GM23338 (cell line): ENCODE data around the gene FAM200C. TPM values are rescaled to one million over a fixed set of nuclear protein-coding genes. Genes with fewer than 3 reads are reported as not detected.

Experiments used
- ATAC-seq: fragments of 200-7000 bp; cut with Tn5 transposase; 3 replicates; pipeline ENCODE4 v1.9.1; 2020
- DNase-seq: peaks from one replicate; pipeline ENCODE4 v3.0.0-alpha.2; 2015; ENCODE audit warnings: low spot score
- H2AFZ ChIP-seq: fragments of 200-600 bp; sonication (generic); 2 replicates; pipeline ENCODE4 v1.8.0; 2016; ENCODE audit warnings: antibody characterized with exemption, mild to moderate bottlenecking, moderate library complexity
- H3F3A ChIP-seq: fragments of 200-600 bp; sonication (generic); replicated peaks from 2 replicates; pipeline ENCODE4 v1.8.0; 2017; ENCODE audit warnings: antibody characterized with exemption, mixed run types, low read depth
- H3K27ac ChIP-seq: fragments of 200-600 bp; sonication (generic); 2 replicates; pipeline ENCODE4 v1.6.1; 2016; ENCODE audit warnings: low read depth
- H3K27me3 ChIP-seq: fragments of 200-600 bp; sonication (generic); 2 replicates; pipeline ENCODE4 v1.8.0; 2016; ENCODE audit warnings: mild to moderate bottlenecking, mixed run types, moderate library complexity; ENCODE audit not compliant: insufficient read depth
- H3K36me3 ChIP-seq: fragments of 200-600 bp; sonication (generic); 2 replicates; pipeline ENCODE4 v1.8.0; 2016; ENCODE audit warnings: mild to moderate bottlenecking; ENCODE audit not compliant: insufficient read depth
- H3K4me1 ChIP-seq: fragments of 200-600 bp; sonication (generic); 2 replicates; pipeline ENCODE4 v1.8.0; 2016; ENCODE audit warnings: mild to moderate bottlenecking, moderate library complexity; ENCODE audit not compliant: insufficient read depth
- H3K4me2 ChIP-seq: fragments of 200-600 bp; sonication (generic); 2 replicates; pipeline ENCODE4 v1.7.1; 2017; ENCODE audit warnings: mixed run types
- H3K4me3 ChIP-seq: fragments of 200-600 bp; sonication (generic); 2 replicates; pipeline ENCODE4 v1.6.1; 2016; ENCODE audit warnings: mixed run types
- H3K79me2 ChIP-seq: fragments of 200-600 bp; sonication (generic); replicated peaks from 2 replicates; pipeline ENCODE4 v1.8.0; 2017; ENCODE audit warnings: mild to moderate bottlenecking; ENCODE audit not compliant: insufficient read depth
- H3K9me2 ChIP-seq: fragments of 200-600 bp; sonication (generic); 2 replicates; pipeline ENCODE4 v1.8.0; 2017; ENCODE audit not compliant: insufficient read depth
- H4K20me1 ChIP-seq: fragments of 200-600 bp; sonication (generic); replicated peaks from 2 replicates; pipeline ENCODE4 v1.8.0; 2017; ENCODE audit warnings: mild to moderate bottlenecking; ENCODE audit not compliant: insufficient read depth
- H3K27ac Mint-ChIP-seq: 2 replicates; pipeline ENCODE4 v1.8.0; 2020; ENCODE audit warnings: inconsistent platforms, mild to moderate bottlenecking, moderate library complexity, mixed read lengths
- H3K27me3 Mint-ChIP-seq: 3 replicates; pipeline ENCODE4 v1.8.0; 2022; ENCODE audit warnings: low read depth, mild to moderate bottlenecking, moderate library complexity, mixed read lengths, inconsistent platforms; ENCODE audit not compliant: insufficient read depth, poor library complexity
- H3K36me3 Mint-ChIP-seq: 3 replicates; pipeline ENCODE4 v1.8.0; 2021; ENCODE audit warnings: low read depth, mild to moderate bottlenecking, inconsistent platforms, moderate library complexity, mixed read lengths
- H3K4me1 Mint-ChIP-seq: 3 replicates; pipeline ENCODE4 v1.8.0; 2020; ENCODE audit warnings: mild to moderate bottlenecking, inconsistent platforms, mixed read lengths
- H3K4me3 Mint-ChIP-seq: 3 replicates; pipeline ENCODE4 v1.8.0; 2021; ENCODE audit warnings: moderate library complexity, mild to moderate bottlenecking, inconsistent platforms, mixed read lengths
- H3K9me3 Mint-ChIP-seq: 3 replicates; pipeline ENCODE4 v1.8.0; 2020; ENCODE audit warnings: moderate library complexity, mild to moderate bottlenecking, inconsistent platforms, mixed read lengths
- CREB1 ChIP-seq: fragments of 250-450 bp; sonication (Bioruptor Pico); IDR thresholded peaks from 2 replicates; pipeline ENCODE4 v1.5.0; 2020; ENCODE audit warnings: low read depth, mild to moderate bottlenecking, moderate library complexity
- EZH2 ChIP-seq: fragments of 200-600 bp; sonication (generic); IDR thresholded peaks from one replicate; pipeline ENCODE4 v1.8.0; 2017; ENCODE audit warnings: antibody characterized with exemption, mild to moderate bottlenecking, low read depth; ENCODE audit not compliant: unreplicated experiment
- EZH2phosphoT487 ChIP-seq: fragments of 200-600 bp; sonication (generic); IDR thresholded peaks from one replicate; pipeline ENCODE4 v1.8.1; 2018; ENCODE audit warnings: antibody characterized with exemption; ENCODE audit not compliant: unreplicated experiment
- JUNB ChIP-seq: IDR thresholded peaks from one replicate; pipeline ENCODE4 v1.6.1; 2016; ENCODE audit warnings: antibody characterized with exemption; ENCODE audit not compliant: unreplicated experiment
- NANOG ChIP-seq: IDR thresholded peaks from 2 replicates; pipeline ENCODE4 v1.6.1; 2016; ENCODE audit warnings: antibody characterized with exemption, borderline replicate concordance
- POLR2AphosphoS5 ChIP-seq: IDR thresholded peaks from 2 replicates; pipeline ENCODE4 v1.6.1; 2016; ENCODE audit warnings: antibody characterized with exemption, low read depth
- STAT1 ChIP-seq: IDR thresholded peaks from one replicate; pipeline ENCODE4 v1.6.1; 2016; ENCODE audit warnings: antibody characterized with exemption; ENCODE audit not compliant: unreplicated experiment
- ZNF114 ChIP-seq: fragments of 250-450 bp; sonication (Bioruptor Pico); IDR thresholded peaks from 2 replicates; pipeline ENCODE4 v1.5.0; 2020; ENCODE audit warnings: mild to moderate bottlenecking, moderate library complexity
- ZNF331 ChIP-seq: fragments of 250-450 bp; sonication (Bioruptor Pico); IDR thresholded peaks from 2 replicates; pipeline ENCODE4 v1.5.0; 2020; ENCODE audit warnings: low read depth, mild to moderate bottlenecking, moderate library complexity
- polyA plus RNA-seq: library from polyadenylated mRNA; unstranded; fragments of >200 nt; fragmentation: Nextera tagmentation; extraction: Ambion mirVana; gene quantifications from 2 replicates; pipeline ENCODE4 v1.2.1, GENCODE V29; 2016
- total RNA-seq: library from RNA; depleted of rRNA; stranded (reverse); fragments of >200 nt; shearing (Covaris generic); gene quantifications from 2 replicates; pipeline ENCODE4 v1.2.3, GENCODE V29; 2014
- TF ChIP-seq, protein P1 (sequence below): IDR thresholded peaks from one replicate; pipeline ENCODE4 v1.6.1; 2018; ENCODE audit warnings: antibody characterized with exemption; ENCODE audit not compliant: unreplicated experiment
- TF ChIP-seq, protein P2 (sequence below), 2 experiments: fragments of 200-600 bp in 1 of 2; sonication (generic) in 1 of 2; conservative IDR thresholded peaks; 2 replicates each; pipeline versions ENCODE4 v1.5.1 to v1.6.1; 2016 to 2017; ENCODE audit warnings: antibody characterized with exemption in 2 of 2, low read depth in 2 of 2, mild to moderate bottlenecking in 2 of 2, moderate library complexity in 1 of 2
- TF ChIP-seq, protein P3 (sequence below): IDR thresholded peaks from 2 replicates; pipeline ENCODE4 v1.6.1; 2016; ENCODE audit warnings: antibody characterized with exemption

Gene FAM200C
- total and polyA plus RNA-seq, 2 experiments from 2014 or later: 4.6 to 6.9 TPM

DNA sequence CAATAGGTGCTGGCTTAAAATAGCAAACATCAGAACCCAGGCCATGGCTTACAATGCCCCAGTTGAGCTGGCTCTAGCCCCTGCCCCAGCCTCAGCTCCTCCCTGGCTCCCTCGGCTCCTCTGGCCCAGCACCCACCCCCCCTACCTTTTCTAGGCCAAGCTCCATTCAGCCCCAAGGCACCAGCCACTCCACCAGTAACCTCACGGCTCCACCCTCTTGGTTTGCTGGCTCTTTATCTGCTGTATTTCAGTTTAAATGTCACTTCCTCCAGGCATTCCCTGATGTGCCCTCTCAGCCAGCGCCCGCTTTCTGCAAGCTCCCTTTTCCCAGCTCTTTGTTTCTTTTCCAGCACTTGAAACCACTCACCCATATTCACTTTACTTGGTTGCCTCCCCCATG, 40.0 kb downstream of the FAM200C start (continued):
- TF ChIP-seq, protein P1, sequence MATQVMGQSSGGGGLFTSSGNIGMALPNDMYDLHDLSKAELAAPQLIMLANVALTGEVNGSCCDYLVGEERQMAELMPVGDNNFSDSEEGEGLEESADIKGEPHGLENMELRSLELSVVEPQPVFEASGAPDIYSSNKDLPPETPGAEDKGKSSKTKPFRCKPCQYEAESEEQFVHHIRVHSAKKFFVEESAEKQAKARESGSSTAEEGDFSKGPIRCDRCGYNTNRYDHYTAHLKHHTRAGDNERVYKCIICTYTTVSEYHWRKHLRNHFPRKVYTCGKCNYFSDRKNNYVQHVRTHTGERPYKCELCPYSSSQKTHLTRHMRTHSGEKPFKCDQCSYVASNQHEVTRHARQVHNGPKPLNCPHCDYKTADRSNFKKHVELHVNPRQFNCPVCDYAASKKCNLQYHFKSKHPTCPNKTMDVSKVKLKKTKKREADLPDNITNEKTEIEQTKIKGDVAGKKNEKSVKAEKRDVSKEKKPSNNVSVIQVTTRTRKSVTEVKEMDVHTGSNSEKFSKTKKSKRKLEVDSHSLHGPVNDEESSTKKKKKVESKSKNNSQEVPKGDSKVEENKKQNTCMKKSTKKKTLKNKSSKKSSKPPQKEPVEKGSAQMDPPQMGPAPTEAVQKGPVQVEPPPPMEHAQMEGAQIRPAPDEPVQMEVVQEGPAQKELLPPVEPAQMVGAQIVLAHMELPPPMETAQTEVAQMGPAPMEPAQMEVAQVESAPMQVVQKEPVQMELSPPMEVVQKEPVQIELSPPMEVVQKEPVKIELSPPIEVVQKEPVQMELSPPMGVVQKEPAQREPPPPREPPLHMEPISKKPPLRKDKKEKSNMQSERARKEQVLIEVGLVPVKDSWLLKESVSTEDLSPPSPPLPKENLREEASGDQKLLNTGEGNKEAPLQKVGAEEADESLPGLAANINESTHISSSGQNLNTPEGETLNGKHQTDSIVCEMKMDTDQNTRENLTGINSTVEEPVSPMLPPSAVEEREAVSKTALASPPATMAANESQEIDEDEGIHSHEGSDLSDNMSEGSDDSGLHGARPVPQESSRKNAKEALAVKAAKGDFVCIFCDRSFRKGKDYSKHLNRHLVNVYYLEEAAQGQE: no peak

DNA sequence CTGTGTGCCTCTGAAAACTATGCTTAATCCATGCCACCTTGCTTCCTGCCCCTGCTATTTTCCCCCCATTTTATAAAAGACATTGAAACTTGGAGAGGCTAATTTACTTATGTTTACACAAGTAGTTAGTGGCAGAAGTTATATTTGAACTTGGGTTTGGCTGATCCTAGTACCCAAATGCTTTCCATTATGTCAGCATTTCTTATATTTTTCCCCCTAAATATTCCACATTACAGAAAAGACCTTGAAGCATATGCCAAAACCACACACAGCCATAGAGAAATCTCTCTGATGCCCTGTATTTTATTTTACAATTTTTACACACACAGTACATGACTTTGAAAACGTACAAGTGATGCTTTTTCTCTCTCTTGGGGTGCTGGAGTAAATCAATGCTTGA, 40.6 kb downstream of the FAM200C start:
- Histone ChIP-seq H4K20me1 (no peaks in the 10 kb centered on the region), H3K27me3 (no peaks in the 10 kb centered on the region), H3F3A (no peaks in the 10 kb centered on the region), H3K36me3 (no peaks in the 10 kb centered on the region), H3K4me3 (no peak overlapping the region), H3K4me2 (no peak overlapping the region), H3K79me2 (no peaks in the 10 kb centered on the region), H2AFZ (0 out of 2 replicates have a peak overlapping the region, but pooled peaks have one; percentile 28), H3K27ac (no peak overlapping the region), H3K9me2 (no peaks in the 10 kb centered on the region), H3K4me1 (peaks cover 9% of the 10 kb centered on the region; the same call in 1 of the 2 replicates)
- Mint-ChIP-seq H3K4me3 (no peak overlapping the region), H3K4me1 (peaks cover 21% of the 10 kb centered on the region), H3K36me3 (no peaks in the 10 kb centered on the region; the same call in 2 of the 3 replicates), H3K27me3 (peaks cover 6% of the 10 kb centered on the region), H3K9me3 (no peaks in the 10 kb centered on the region), H3K27ac (no peak overlapping the region)
- DNase-seq (no peak), ATAC-seq (no peak)
- TF ChIP-seq CREB1: no peak
- TF ChIP-seq, protein P2, sequence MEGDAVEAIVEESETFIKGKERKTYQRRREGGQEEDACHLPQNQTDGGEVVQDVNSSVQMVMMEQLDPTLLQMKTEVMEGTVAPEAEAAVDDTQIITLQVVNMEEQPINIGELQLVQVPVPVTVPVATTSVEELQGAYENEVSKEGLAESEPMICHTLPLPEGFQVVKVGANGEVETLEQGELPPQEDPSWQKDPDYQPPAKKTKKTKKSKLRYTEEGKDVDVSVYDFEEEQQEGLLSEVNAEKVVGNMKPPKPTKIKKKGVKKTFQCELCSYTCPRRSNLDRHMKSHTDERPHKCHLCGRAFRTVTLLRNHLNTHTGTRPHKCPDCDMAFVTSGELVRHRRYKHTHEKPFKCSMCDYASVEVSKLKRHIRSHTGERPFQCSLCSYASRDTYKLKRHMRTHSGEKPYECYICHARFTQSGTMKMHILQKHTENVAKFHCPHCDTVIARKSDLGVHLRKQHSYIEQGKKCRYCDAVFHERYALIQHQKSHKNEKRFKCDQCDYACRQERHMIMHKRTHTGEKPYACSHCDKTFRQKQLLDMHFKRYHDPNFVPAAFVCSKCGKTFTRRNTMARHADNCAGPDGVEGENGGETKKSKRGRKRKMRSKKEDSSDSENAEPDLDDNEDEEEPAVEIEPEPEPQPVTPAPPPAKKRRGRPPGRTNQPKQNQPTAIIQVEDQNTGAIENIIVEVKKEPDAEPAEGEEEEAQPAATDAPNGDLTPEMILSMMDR (conservative IDR thresholded peaks at IDR 0.05; ENCODE audit: low read depth in 2 of 2): no peak
- no peak for TF ChIP-seq ZNF331 (CRISPR knock-in tag)
- no peak for TF ChIP-seq NANOG
- no peak for TF ChIP-seq STAT1
- no peak for TF ChIP-seq EZH2
- TF ChIP-seq ZNF114: no peak
- TF ChIP-seq EZH2phosphoT487: no peak
- no peak for TF ChIP-seq POLR2AphosphoS5
- TF ChIP-seq JUNB: no peak
- TF ChIP-seq, protein P1: no peak
- TF ChIP-seq, protein P3, sequence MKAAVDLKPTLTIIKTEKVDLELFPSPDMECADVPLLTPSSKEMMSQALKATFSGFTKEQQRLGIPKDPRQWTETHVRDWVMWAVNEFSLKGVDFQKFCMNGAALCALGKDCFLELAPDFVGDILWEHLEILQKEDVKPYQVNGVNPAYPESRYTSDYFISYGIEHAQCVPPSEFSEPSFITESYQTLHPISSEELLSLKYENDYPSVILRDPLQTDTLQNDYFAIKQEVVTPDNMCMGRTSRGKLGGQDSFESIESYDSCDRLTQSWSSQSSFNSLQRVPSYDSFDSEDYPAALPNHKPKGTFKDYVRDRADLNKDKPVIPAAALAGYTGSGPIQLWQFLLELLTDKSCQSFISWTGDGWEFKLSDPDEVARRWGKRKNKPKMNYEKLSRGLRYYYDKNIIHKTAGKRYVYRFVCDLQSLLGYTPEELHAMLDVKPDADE: no peak
